Measurements from ENCODE around the gene CRYBG2. TPM values are rescaled to one million over a fixed set of nuclear protein-coding genes. Genes with fewer than 3 reads are reported as not detected.

CRYBG2 gene
- total and polyA plus RNA-seq, 2 of the 8 experiments (the other 6 are each of a cell fraction or from before 2014, with no cell fraction given) = 14.2 to 17.0 TPM

DNA sequence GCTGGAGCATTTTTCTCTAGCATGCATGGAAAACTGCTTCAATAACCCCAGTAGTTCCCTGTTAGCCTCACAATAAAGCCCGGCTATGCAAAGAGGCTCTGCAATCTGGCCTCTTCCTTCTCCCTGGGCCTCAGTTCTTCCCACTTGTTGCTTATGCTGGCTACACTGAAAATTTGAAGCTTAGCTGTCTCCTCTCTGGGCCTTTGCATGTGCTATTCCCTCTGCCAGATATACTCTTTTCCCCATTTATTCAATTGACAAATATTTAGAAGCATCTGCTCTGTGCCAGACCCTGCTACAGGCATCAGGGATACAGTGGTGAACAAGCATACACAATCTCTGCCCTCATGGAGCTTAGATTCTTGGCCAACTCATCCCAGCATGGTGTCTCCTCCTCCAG is 15.3 kb downstream of the CRYBG2 start (continued):
- TF ChIP-seq RXRA (IDR thresholded peaks at IDR 0.05; ENCODE audit: insufficient read depth, low read depth, low read length) (no peak), CHD2 (IDR thresholded peaks at IDR 0.05; ENCODE audit: low read length) (no peak), FOSL1 (IDR thresholded peaks at IDR 0.05; ENCODE audit: insufficient read depth, low read depth, low read length) (no peak), RNF2 (IDR thresholded peaks at IDR 0.05; ENCODE audit: borderline replicate concordance, low read depth, low read length, missing control alignments, poor library complexity, severe bottlenecking) (no peak), EZH2 (IDR thresholded peaks at IDR 0.05; ENCODE audit: low read depth, low read length, severe bottlenecking) (no peak), BCL11A (IDR thresholded peaks at IDR 0.05; ENCODE audit: low read depth in 2 of 2, low read length in 2 of 2) (no peak)
- TF ChIP-seq, protein P1, sequence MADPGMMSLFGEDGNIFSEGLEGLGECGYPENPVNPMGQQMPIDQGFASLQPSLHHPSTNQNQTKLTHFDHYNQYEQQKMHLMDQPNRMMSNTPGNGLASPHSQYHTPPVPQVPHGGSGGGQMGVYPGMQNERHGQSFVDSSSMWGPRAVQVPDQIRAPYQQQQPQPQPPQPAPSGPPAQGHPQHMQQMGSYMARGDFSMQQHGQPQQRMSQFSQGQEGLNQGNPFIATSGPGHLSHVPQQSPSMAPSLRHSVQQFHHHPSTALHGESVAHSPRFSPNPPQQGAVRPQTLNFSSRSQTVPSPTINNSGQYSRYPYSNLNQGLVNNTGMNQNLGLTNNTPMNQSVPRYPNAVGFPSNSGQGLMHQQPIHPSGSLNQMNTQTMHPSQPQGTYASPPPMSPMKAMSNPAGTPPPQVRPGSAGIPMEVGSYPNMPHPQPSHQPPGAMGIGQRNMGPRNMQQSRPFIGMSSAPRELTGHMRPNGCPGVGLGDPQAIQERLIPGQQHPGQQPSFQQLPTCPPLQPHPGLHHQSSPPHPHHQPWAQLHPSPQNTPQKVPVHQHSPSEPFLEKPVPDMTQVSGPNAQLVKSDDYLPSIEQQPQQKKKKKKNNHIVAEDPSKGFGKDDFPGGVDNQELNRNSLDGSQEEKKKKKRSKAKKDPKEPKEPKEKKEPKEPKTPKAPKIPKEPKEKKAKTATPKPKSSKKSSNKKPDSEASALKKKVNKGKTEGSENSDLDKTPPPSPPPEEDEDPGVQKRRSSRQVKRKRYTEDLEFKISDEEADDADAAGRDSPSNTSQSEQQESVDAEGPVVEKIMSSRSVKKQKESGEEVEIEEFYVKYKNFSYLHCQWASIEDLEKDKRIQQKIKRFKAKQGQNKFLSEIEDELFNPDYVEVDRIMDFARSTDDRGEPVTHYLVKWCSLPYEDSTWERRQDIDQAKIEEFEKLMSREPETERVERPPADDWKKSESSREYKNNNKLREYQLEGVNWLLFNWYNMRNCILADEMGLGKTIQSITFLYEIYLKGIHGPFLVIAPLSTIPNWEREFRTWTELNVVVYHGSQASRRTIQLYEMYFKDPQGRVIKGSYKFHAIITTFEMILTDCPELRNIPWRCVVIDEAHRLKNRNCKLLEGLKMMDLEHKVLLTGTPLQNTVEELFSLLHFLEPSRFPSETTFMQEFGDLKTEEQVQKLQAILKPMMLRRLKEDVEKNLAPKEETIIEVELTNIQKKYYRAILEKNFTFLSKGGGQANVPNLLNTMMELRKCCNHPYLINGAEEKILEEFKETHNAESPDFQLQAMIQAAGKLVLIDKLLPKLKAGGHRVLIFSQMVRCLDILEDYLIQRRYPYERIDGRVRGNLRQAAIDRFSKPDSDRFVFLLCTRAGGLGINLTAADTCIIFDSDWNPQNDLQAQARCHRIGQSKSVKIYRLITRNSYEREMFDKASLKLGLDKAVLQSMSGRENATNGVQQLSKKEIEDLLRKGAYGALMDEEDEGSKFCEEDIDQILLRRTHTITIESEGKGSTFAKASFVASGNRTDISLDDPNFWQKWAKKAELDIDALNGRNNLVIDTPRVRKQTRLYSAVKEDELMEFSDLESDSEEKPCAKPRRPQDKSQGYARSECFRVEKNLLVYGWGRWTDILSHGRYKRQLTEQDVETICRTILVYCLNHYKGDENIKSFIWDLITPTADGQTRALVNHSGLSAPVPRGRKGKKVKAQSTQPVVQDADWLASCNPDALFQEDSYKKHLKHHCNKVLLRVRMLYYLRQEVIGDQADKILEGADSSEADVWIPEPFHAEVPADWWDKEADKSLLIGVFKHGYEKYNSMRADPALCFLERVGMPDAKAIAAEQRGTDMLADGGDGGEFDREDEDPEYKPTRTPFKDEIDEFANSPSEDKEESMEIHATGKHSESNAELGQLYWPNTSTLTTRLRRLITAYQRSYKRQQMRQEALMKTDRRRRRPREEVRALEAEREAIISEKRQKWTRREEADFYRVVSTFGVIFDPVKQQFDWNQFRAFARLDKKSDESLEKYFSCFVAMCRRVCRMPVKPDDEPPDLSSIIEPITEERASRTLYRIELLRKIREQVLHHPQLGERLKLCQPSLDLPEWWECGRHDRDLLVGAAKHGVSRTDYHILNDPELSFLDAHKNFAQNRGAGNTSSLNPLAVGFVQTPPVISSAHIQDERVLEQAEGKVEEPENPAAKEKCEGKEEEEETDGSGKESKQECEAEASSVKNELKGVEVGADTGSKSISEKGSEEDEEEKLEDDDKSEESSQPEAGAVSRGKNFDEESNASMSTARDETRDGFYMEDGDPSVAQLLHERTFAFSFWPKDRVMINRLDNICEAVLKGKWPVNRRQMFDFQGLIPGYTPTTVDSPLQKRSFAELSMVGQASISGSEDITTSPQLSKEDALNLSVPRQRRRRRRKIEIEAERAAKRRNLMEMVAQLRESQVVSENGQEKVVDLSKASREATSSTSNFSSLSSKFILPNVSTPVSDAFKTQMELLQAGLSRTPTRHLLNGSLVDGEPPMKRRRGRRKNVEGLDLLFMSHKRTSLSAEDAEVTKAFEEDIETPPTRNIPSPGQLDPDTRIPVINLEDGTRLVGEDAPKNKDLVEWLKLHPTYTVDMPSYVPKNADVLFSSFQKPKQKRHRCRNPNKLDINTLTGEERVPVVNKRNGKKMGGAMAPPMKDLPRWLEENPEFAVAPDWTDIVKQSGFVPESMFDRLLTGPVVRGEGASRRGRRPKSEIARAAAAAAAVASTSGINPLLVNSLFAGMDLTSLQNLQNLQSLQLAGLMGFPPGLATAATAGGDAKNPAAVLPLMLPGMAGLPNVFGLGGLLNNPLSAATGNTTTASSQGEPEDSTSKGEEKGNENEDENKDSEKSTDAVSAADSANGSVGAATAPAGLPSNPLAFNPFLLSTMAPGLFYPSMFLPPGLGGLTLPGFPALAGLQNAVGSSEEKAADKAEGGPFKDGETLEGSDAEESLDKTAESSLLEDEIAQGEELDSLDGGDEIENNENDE (IDR thresholded peaks at IDR 0.05; ENCODE audit: insufficient replicate concordance, low read length) = no peak
